Keratinocyte (primary cell): Measurements from ENCODE around the gene WFIKKN1. TPM values are rescaled to one million over a fixed set of nuclear protein-coding genes. Genes with fewer than 3 reads are reported as not detected.

Experiments
- DNase-seq: peaks from one replicate; pipeline ENCODE4 v3.0.0-alpha.2; 2011; ENCODE audit warnings: low read depth, missing footprints, low spot score
- FAIRE-seq: peaks from 2 replicates; lab custom pipeline; 2011; peaks lifted over from hg19 to GRCh38; lab: Jason Lieb, UNC
- H2AFZ ChIP-seq: 2 replicates; pipeline ENCODE4 v1.6.0; 2012; ENCODE audit warnings: low read length, control low read depth, inconsistent platforms; ENCODE audit not compliant: control insufficient read depth
- H3K27ac ChIP-seq: 2 replicates; pipeline ENCODE4 v1.5.1; 2011; ENCODE audit warnings: low read length; ENCODE audit not compliant: control insufficient read depth, insufficient read depth
- H3K27me3 ChIP-seq: 3 replicates; pipeline ENCODE4 v1.6.0; 2011; ENCODE audit warnings: low read length; ENCODE audit not compliant: control insufficient read depth, insufficient read depth; ENCODE audit errors: extremely low read depth
- H3K36me3 ChIP-seq, 2 experiments: 2 replicates in 1 of 2; 3 replicates in 1 of 2; pipeline ENCODE4 v1.5.1; 2011; ENCODE audit warnings: low read length in 2 of 2, mild to moderate bottlenecking in 1 of 2; ENCODE audit not compliant: control insufficient read depth in 2 of 2, insufficient read depth in 2 of 2; ENCODE audit errors: extremely low read depth in 1 of 2
- H3K4me1 ChIP-seq: 3 replicates; pipeline ENCODE4 v1.5.1; 2011; ENCODE audit warnings: low read length; ENCODE audit not compliant: control insufficient read depth, insufficient read depth; ENCODE audit errors: extremely low read depth
- H3K4me2 ChIP-seq: 3 replicates; pipeline ENCODE4 v1.6.0; 2011; ENCODE audit warnings: low read depth, low read length; ENCODE audit not compliant: control insufficient read depth, insufficient read depth; ENCODE audit errors: extremely low read depth
- H3K4me3 ChIP-seq, 3 experiments: fragments of 200-600 bp in 1 of 3; sonication (generic) in 1 of 3; 2 replicates in 2 of 3; 3 replicates in 1 of 3; pipeline ENCODE4 v1.5.1; 2011 to 2016; ENCODE audit warnings: low read length in 3 of 3, mild to moderate bottlenecking in 3 of 3, control low read depth in 2 of 3, inconsistent platforms in 1 of 3, low read depth in 1 of 3, mixed read lengths in 1 of 3, mixed run types in 1 of 3, moderate library complexity in 1 of 3; ENCODE audit not compliant: control insufficient read depth in 2 of 3, insufficient read depth in 2 of 3; ENCODE audit errors: extremely low read depth in 1 of 3
- H3K79me2 ChIP-seq: 2 replicates; pipeline ENCODE4 v1.6.0; 2012; ENCODE audit warnings: low read length; ENCODE audit not compliant: control insufficient read depth, insufficient read depth
- H3K9ac ChIP-seq: 3 replicates; pipeline ENCODE4 v1.6.0; 2011; ENCODE audit warnings: low read length; ENCODE audit not compliant: control insufficient read depth, insufficient read depth; ENCODE audit errors: extremely low read depth
- H3K9me1 ChIP-seq: 3 replicates; pipeline ENCODE4 v1.6.0; 2011; ENCODE audit warnings: low read length; ENCODE audit not compliant: control insufficient read depth, insufficient read depth; ENCODE audit errors: extremely low read depth
- H3K9me3 ChIP-seq: 2 replicates; pipeline ENCODE4 v1.5.1; 2012; ENCODE audit warnings: low read depth, low read length; ENCODE audit not compliant: control insufficient read depth
- H4K20me1 ChIP-seq: 3 replicates; pipeline ENCODE4 v1.6.0; 2011; ENCODE audit warnings: low read length; ENCODE audit not compliant: control insufficient read depth, insufficient read depth; ENCODE audit errors: extremely low read depth
- CTCF ChIP-seq, 3 experiments: IDR thresholded peaks in 1 of 3; conservative IDR thresholded peaks in 1 of 3; optimal IDR thresholded peaks in 1 of 3; 2 replicates in 2 of 3; 3 replicates in 1 of 3; pipeline versions ENCODE3 to v1.5.1; 2011; ENCODE audit warnings: low read length in 3 of 3, mild to moderate bottlenecking in 3 of 3, moderate library complexity in 2 of 3, control low read depth in 1 of 3, inconsistent platforms in 1 of 3; ENCODE audit not compliant: insufficient read depth in 2 of 3; ENCODE audit errors: extremely low read depth in 1 of 3
- EZH2 ChIP-seq: IDR thresholded peaks from one replicate; pipeline ENCODE4 v1.6.1; 2012; ENCODE audit warnings: inconsistent platforms, mild to moderate bottlenecking, low read length, moderate library complexity
- dilution Hi-C: fragments of 300-500 bp; cut with MboI; formaldehyde crosslinking; loops from one replicate; pipeline ENCODE4 v1.7.0; 2020; ENCODE audit warnings: low sequenced_read_pairs; ENCODE audit not compliant: extremely low pct_ligation_motif_present
- polyA plus RNA-seq, 5 experiments: library from polyadenylated mRNA; depleted of rRNA in 3 of 5; stranded (reverse) in 3 of 5; stranded (forward) in 1 of 5; unstranded in 1 of 5; fragments of >200 nt; gene quantifications; 1 replicate in 1 of 5; 2 replicates in 3 of 5; 3 replicates in 1 of 5; pipeline versions ENCODE4 v1.2.1 to v1.2.3, GENCODE V29; 2011 to 2012; ENCODE audit warnings: missing spikeins in 2 of 5, low read depth in 1 of 5, low replicate concordance in 1 of 5

The WFIKKN1 gene
- polyA plus RNA-seq, 1 donor (not counting 4 experiments of a cell fraction or from before 2014, with no cell fraction given), result not detected

GRCh38 chr16:643050-643368, 12.2 kb downstream of the WFIKKN1 start:
- H3K27ac ChIP-seq, result no peak overlapping the region
- no peaks in the 10 kb centered on the region for H3K27me3 ChIP-seq
- TF ChIP-seq CTCF (optimal IDR thresholded peaks at IDR 0.05 in 1 of 3, IDR thresholded peaks at IDR 0.05 in 1 of 3, conservative IDR thresholded peaks at IDR 0.05 in 1 of 3; ENCODE audit: extremely low read depth in 1 of 3, insufficient read depth in 2 of 3, low read length in 3 of 3), result no peak
- TF ChIP-seq EZH2, result no peak

GRCh38 chr16:644556-644955, 13.8 kb downstream of the WFIKKN1 start:
- dilution Hi-C loops, result no loop called here
- no peak overlapping the region for H3K9ac ChIP-seq
- no peak overlapping the region for H3K27ac ChIP-seq
- TF ChIP-seq EZH2, result no peak
- no peak for TF ChIP-seq CTCF (optimal IDR thresholded peaks at IDR 0.05 in 1 of 3, IDR thresholded peaks at IDR 0.05 in 1 of 3, conservative IDR thresholded peaks at IDR 0.05 in 1 of 3; ENCODE audit: extremely low read depth in 1 of 3, insufficient read depth in 2 of 3, low read length in 3 of 3)
- H3K4me1 ChIP-seq, result peaks cover 9% of the 10 kb centered on the region
- no peak for DNase-seq
- FAIRE-seq, result no peak
- no peak overlapping the region for H3K4me3 ChIP-seq
- no peaks in the 10 kb centered on the region for H3K36me3 ChIP-seq
- H3K4me2 ChIP-seq, result no peak overlapping the region
- H3K9me3 ChIP-seq, result no peaks in the 10 kb centered on the region
- H4K20me1 ChIP-seq, result no peaks in the 10 kb centered on the region
- peaks cover 3% of the 10 kb centered on the region for H3K79me2 ChIP-seq
- H2AFZ ChIP-seq, result no peak overlapping the region
- H3K27me3 ChIP-seq, result no peaks in the 10 kb centered on the region
- H3K9me1 ChIP-seq, result peaks cover 2% of the 10 kb centered on the region

More at GRCh38 chr16:643050-643368, 12.2 kb downstream of the WFIKKN1 start:
- FAIRE-seq (no peak), DNase-seq (no peak)
- dilution Hi-C loops, result no loop called here
- H4K20me1 ChIP-seq, result no peaks in the 10 kb centered on the region
- peak overlapping the region; percentile 67 for H3K9ac ChIP-seq
- H2AFZ ChIP-seq, result no peak overlapping the region
- peaks cover 2% of the 10 kb centered on the region for H3K79me2 ChIP-seq
- peaks cover 2% of the 10 kb centered on the region for H3K9me1 ChIP-seq
- no peaks in the 10 kb centered on the region for H3K9me3 ChIP-seq
- H3K4me3 ChIP-seq, result peak overlapping the region; percentile 53 to 69 (median 65)
- H3K4me1 ChIP-seq, result peaks cover 5% of the 10 kb centered on the region
- H3K36me3 ChIP-seq, result no peaks in the 10 kb centered on the region
- H3K4me2 ChIP-seq, result peak overlapping the region; percentile 80
